Stomach (tissue), 4 donors: Measurements from ENCODE around the gene ALDH7A1.

Source experiments
- POLR2A ChIP-seq, 4 donors: fragments of 450-650 bp; IDR thresholded peaks; one replicate each; pipeline ENCODE4 v1.6.1; 2016; ENCODE audit warnings: antibody characterized with exemption in 4 of 4, control low read depth in 2 of 4, mild to moderate bottlenecking in 1 of 4, moderate library complexity in 1 of 4
- POLR2AphosphoS5 ChIP-seq, 3 donors: sonication (generic); formaldehyde crosslinking; IDR thresholded peaks; one replicate each; pipeline ENCODE4 v1.6.1; 2016; ENCODE audit warnings: antibody characterized with exemption in 3 of 3
- TF ChIP-seq, protein P1 (sequence below), 7 experiments: fragments of 450-650 bp in 4 of 7; fragments of 200-600 bp in 3 of 7; sonication (generic) in 3 of 7; IDR thresholded peaks; one replicate each; pipeline ENCODE4 v1.5.1; 2016 to 2019; ENCODE audit warnings: antibody characterized with exemption in 7 of 7, control low read depth in 2 of 7, mild to moderate bottlenecking in 1 of 7

DNA sequence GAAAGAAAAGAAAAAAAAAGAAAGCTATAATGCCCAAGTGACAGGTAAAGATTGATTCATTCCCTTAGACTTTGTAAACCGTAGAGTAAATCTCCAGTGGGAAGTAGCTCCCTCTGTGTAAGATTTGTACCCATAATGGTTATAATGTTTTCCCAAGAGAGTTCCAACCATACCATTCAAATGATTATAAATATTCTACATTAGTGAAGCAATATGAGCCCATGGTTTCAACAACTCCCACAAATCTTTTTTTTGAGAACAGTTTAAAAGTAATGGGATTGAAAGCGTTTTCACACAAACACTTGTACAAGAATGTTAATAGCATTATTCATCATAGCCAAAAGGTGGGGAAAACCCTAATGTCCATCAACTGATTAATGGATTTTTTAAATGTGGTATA lies 113.8 kb downstream of the ALDH7A1 start:
- TF ChIP-seq, protein P1, sequence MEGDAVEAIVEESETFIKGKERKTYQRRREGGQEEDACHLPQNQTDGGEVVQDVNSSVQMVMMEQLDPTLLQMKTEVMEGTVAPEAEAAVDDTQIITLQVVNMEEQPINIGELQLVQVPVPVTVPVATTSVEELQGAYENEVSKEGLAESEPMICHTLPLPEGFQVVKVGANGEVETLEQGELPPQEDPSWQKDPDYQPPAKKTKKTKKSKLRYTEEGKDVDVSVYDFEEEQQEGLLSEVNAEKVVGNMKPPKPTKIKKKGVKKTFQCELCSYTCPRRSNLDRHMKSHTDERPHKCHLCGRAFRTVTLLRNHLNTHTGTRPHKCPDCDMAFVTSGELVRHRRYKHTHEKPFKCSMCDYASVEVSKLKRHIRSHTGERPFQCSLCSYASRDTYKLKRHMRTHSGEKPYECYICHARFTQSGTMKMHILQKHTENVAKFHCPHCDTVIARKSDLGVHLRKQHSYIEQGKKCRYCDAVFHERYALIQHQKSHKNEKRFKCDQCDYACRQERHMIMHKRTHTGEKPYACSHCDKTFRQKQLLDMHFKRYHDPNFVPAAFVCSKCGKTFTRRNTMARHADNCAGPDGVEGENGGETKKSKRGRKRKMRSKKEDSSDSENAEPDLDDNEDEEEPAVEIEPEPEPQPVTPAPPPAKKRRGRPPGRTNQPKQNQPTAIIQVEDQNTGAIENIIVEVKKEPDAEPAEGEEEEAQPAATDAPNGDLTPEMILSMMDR (IDR thresholded peaks at IDR 0.05), result no peak
- TF ChIP-seq POLR2A (IDR thresholded peaks at IDR 0.05) (no peak), POLR2AphosphoS5 (IDR thresholded peaks at IDR 0.05) (no peak)
